Stimulated activated CD8-positive, alpha-beta memory T cell treated with anti-CD3 and anti-CD28 coated beads, Interleukin-2, amount 100 ng/mL, for 48 hours (primary cell): ENCODE measurements around the gene ACSF3.
"Not testable (repeated sequence)": the region's sequence is repeated elsewhere in the genome, so short reads cannot be mapped to it uniquely, and the experiment has no call there.

Experiments
- DNase-seq, 2 donors: peaks; one replicate each; pipeline ENCODE4 v3.0.0-alpha.2; 2020; ENCODE audit warnings: low read depth in 2 of 2

ACSF3 gene

DNA sequence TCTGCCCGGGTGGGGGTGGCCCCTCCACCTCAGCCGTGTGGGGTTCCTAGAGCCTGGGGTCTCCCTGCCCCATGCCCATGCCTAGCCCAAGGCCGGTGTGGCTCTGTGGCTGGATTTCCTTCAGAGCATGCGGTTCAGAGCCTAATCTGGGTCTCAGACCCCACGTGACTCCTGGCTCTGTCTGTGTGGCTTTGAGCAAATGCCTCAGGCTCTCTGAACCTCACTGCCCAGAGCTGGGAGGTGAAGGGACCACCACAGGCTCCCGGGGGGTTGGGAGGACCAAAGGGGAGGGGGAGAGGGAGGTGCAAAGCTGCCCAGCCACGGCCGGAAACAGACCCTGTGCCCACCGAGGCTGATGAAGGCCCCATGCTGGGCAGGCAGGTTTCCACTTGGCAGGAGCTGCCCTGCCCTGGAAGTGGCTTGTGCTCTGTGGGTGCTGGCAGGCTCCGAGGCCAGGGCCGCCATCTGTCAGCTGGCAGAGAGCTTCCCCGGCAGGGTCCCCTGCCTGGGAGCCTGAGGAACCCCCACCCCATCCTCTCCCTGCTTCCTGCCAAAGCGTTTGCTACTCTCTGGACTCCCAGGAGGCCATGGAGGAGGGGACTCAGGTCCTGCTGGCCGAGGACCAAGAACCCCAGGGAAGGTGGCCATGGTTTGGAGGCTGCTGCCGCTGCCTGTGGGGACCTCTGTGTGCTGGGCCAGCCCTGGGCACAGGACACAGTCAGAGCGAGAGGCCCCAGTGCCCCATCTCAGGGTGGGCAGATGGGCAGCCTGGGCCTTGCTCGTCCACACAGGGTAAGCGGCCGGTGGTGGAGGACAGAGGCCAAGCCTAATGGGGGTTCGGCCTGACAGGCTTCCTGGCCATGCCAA, 81.9 kb downstream of the ACSF3 start:
- no peak for DNase-seq

GRCh38 chr16:89176147-89176690, 82.6 kb downstream of the ACSF3 start:
- DNase-seq = no peak

DNA sequence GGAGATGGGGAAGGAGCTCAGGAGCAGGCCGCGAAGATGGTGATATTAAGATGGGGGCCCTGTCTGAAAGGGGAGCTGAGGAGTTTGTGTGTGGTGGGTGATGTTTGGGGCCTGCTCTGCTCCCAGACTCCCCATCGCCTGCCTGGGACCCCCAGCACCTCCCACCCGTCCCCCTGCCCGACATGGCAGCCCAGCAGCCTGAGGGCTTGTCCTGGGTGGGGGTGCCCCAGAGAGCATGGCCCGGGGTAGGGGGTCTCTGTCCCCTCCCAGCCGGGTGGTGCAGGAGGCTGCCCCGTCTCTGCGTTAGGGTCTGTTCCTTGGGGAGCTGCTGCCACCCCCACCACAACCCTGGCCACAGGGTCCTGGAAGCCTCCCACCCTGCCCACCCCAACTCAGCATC, 83.1 kb downstream of the ACSF3 start:
- no peak for DNase-seq

DNA sequence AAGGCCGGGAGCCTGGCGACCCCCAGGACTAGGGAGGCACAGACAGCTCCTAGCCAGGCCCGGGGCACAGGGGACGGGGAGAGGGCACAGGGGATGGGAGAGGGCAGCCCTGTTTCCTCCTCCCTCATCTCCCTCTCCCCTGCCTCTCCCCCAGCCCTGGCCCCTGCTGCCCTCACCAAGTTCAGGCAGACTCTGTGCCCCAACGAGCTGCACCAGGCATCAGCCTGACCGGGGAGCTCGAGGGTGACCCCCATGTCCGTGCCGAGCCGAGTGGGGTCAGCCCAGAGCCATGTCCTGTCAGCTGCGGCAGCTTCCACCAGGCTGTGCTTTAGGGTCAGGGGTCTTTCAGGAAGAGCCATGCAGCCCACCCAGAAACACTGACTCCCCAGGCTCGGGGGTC, 83.8 kb downstream of the ACSF3 start:
- DNase-seq = no peak

GRCh38 chr16:89178453-89179147, 84.9 kb downstream of the ACSF3 start:
- DNase-seq = no peak

DNA sequence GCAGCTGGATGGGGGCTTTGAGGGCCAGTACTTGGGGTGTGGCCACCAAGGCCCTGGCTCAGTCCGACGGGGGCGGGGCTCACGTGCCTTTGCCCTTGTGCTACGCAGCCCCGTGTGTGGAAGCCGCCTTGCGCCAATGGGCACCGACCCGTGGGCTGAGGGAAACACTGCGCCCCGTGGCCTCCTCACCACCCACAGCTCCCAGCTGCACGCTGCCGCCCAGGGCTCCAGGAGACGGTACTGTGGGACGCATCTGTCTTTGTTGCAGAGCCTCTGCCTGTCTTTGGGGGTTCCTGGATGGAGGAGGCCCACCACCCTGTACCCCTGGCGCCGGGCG, 85.5 kb downstream of the ACSF3 start:
- DNase-seq = no peak

GRCh38 chr16:89179656-89180315, 86.1 kb downstream of the ACSF3 start:
- no peak for DNase-seq

GRCh38 chr16:89183463-89183862, 89.8 kb downstream of the ACSF3 start:
- DNase-seq = no peak

GRCh38 chr16:89183975-89184676, 90.5 kb downstream of the ACSF3 start:
- no peak for DNase-seq

GRCh38 chr16:89184677-89184932, 91.0 kb downstream of the ACSF3 start:
- DNase-seq = no peak

DNA sequence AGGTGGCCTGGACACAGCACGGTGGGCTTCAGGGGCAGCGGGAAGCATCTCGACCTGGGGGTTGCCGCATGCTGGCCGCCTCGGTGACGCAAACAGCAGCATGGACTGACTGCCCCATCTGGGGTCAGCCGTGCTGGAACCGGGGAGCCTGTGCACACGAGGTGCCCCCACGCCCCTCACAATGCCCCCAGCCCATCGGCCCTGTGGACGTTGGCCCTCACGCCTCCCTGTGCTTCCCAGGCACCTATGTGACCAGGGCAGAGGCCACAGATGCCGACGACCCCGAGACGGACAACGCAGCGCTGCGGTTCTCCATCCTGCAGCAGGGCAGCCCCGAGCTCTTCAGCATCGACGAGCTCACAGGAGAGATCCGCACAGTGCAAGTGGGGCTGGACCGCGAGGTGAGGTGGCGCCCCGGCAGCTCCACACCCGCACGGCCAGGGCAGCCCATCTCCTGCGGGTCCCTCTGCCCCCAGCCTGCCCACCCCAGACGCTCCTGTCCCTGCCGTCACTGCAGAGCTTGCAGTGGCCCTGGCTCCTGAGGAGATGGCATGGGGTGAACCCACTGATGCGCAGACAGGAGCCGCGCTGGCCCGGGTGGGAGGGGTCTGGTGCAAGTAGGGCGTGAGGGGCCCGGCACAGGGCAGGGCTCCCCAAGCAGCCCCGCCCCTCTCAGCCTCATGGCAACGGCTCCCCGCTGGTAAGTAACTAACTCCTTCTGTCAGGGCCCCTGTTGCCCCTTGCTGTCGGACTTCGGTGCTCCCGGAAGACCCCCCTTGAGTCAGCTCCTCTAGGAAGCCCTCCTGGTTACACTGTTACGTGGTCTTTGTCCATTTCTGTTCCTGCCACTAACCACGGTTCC, 91.5 kb downstream of the ACSF3 start:
- DNase-seq = no peak

DNA sequence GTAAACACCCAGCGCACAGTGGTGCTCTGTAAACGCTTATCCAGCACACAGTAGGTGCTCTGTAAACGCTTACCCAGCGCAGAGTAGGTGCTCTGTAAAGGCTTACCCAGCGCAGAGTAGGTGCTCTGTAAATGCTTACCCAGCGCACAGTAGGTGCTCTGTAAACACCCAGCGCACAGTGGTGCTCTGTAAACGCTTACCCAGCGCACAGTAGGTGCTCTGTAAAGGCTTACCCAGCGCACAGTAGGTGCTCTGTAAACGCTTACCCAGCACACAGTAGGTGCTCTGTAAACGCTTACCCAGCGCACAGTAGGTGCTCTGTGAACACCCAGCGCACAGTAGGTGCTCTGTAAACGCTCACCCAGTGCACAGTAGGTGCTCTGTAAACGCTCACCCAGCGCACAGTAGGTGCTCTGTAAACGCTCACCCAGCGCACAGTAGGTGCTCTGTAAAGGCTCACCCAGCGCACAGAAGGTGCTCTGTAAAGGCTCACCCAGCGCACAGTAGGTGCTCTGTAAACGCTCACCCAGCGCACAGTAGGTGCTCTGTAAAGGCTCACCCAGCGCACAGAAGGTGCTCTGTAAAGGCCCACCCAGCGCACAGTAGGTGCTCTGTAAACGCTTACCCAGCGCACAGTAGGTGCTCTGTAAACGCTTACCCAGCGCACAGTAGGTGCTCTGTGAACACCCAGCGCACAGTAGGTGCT, 92.4 kb downstream of the ACSF3 start:
- DNase-seq = not testable (repeated sequence)

DNA sequence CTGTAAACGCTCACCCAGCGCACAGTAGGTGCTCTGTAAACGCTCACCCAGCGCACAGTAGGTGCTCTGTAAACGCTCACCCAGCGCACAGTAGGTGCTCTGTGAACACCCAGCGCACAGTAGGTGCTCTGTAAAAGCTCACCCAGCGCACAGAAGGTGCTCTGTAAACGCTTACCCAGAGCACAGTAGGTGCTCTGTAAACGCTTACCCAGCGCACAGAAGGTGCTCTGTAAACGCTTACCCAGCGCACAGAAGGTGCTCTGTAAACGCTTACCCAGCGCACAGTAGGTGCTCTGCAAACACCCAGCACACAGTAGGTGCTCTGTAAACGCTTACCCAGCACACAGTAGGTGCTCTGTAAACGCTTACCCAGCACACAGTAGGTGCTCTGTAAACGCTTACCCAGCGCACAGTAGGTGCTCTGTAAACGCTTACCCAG, 93.0 kb downstream of the ACSF3 start:
- not testable (repeated sequence) for DNase-seq

GRCh38 chr16:89187032-89187769, 93.5 kb downstream of the ACSF3 start:
- DNase-seq = peak in 1 of 2 donors; percentile 21

- DNase-seq = no peak
These were observed 94.2 kb downstream of the ACSF3 start for GRCh38 chr16:89187770-89188392.

DNA sequence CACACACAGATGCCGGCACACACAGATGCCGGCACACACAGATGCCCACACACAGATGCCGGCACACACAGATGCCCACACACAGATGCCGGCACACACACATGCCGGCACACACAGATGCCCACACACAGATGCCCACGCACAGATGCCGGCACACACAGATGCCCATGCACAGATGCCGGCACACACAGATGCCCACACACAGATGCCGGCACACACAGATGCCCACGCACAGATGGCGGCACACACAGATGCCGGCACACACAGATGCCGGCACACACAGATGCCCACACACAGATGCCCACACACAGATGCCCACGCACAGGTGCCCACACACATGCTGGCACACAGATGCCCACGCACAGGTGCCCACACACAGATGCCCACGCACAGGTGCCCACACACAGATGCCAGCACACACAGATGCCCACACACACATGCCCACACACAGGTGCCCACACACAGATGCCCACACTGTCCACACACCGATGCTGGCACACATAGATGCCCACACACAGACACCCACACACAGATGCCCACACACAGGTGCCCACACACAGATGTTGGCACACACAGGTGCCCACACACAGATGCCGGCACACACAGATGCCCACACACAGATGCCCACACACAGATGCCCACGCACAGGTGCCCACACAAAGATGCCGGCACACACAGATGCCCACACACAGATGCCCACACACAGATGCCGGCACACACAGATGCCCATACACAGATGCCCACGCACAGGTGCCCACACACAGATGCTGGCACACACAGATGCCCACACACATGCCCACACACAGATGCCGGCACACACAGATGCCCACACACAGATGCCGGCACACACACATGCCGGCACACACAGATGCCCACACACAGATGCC, 95.1 kb downstream of the ACSF3 start:
- not testable (repeated sequence) for DNase-seq

GRCh38 chr16:89189358-89190025, 95.8 kb downstream of the ACSF3 start:
- DNase-seq = no peak
